GM21515 (cell line): Measurements from ENCODE around the gene NKAPL.
A peak's percentile ranks its signal among the peaks of the same experiment; 100 is the strongest.

Experiments
- ATAC-seq: cut with Tn5 transposase; IDR thresholded peaks from one replicate; pipeline ENCODE4 v1.9.1; 2021; ENCODE audit not compliant: unreplicated experiment

The NKAPL gene

DNA sequence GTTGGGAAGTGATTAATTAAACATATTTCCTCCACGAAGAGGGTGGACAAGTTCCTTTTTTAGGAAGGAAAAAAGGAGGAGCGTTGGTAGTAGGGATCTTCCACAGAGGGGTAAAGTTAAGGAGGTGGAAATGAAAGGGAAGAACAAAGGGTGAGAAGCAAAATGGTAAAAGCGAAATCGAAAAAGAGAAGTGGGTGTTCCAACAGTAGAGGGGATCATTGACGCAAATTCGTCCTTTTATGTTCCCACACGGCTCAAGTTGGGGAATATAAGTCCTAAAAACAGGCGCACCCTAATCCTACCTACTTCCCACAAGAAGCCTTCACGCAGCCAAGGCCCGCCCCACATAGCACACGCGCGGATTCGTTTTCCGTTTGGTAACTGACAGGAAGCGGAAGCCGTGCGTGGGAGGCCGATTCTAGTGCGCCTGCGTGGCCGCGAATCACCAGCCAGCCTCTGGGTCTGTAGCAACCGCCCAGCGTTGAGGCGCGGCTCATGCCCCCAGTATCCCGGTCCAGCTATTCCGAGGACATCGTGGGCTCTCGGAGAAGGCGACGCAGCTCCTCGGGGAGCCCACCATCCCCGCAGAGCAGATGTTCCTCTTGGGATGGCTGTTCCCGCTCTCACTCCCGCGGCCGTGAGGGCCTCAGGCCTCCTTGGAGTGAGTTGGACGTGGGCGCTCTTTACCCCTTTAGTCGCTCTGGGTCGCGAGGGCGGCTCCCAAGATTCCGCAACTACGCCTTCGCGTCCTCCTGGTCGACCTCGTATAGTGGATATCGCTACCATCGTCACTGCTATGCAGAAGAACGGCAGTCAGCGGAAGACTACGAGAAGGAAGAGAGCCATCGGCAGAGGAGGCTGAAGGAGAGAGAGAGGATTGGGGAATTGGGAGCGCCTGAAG, at the start of gene NKAPL:
Gene NKAPL, plus strand, starts transcription at position 421 of the 901 bp plus-strand sequence. Its CDS starts 75 bp downstream, at position 496.
- ATAC-seq = no peak

DNA sequence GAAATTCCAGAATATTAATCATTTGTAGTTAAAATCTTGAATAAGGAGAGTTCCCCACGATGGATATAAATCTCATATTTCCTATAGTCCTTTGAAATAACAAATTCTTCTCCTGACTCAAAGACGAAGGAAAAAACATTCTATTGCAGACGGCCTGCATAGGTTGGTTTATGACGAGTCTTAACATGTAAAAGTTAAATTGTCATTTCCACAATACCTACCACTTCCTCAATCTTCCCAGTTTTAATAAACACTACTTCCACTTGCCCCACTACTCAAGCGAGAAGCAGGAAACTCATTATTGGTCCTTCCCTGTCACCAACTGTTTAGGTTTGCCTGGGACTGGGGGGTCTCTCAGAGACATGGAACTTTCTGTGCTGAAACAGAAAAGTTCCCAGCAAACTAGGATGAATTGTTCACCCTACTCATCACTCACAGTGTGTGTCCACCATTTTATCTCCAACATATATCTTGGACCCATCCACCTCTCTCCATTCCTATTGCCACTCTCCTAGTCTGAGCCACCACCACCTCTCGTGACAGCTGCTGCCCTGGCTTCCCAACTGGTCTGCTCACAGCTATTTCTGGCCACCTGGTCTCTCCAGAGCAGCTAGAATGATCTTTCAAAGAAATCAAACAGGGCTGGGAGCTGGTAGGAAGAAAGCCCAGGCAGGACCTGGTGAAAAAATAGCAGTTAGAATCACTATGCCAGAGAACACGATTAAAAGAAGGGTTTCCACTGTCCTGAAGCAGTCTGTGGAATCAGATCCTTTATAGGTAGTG, 49.2 kb upstream of the NKAPL start:
- ATAC-seq = no peak

DNA sequence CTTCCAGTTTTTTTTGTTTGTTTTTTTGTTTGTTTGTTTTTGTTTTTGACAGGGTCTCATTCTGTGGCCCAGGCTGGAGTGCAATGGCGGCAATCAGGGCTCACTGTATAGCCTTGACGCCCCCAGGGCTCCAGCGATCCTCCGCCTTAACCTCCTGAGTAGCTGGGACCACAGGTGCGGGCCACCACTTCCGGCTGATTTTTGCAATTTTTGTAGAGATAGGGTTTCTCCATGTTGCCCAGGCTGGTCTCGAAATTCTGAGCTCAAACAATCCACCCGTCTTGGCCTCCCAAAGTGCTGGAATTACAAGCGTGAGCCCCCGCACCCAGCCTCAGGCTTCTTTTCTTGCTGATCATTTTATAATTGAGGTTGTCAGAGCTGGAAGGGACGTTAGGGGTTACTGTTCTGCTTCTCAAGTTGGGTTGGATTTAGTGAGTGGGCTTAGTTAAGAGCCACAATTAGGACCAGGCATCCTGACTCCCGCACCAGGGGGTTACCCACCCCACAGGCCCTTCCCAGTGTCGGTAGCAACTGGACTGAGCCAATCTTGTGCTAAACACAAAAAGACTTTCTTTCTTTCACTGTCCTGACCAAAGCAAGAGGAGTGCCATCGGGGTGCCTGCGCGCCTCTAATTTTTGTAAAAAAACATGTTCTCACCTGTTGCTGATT, 47.1 kb upstream of the NKAPL start:
- peak; percentile 17 for ATAC-seq

DNA sequence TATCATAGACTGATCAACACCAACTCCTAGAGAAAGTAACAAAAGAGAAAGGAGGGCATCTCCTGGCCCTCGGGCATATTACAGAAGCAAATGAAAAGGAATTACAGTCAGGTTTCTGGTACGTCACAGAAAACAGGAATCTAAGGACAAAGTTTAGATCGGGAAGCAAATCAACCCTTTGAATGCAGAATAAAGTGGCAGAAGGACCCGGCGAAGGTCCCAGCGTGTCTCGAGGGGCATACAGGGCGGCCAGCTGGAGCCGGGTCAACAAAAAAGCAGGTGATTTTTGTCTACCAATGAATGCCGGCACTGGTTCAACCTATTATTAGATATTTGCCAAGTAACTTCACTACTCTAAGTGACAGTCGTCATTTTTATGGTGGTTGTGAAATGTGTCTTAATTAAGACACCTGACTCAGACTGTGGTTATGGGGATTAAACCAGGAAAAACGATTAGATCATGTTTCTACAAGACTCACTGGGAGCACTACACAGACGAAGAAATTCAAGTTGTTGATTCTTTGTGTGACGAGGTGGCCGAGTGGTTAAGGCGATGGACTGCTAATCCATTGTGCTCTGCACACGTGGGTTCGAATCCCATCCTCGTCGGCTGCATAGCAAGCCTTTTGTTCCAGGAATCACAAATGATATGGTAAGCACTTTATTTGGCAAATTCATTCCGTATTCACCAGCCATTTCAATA, 46.4 kb upstream of the NKAPL start:
- ATAC-seq = peak; percentile 58

DNA sequence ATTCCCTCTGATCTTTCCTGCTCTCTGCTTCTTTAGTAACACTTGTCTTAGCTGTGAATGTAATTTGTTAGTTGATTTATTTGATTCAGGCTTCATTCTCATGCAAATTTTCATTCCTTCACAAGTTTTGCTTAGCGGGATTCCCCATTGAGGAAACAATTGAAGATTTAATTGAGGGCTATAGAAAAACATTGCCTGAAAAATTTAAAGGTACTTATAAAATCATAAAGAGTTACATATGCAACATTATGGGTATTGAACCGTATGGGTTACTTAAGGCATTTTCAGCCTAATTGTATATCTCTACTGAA, 45.9 kb upstream of the NKAPL start:
- no peak for ATAC-seq

DNA sequence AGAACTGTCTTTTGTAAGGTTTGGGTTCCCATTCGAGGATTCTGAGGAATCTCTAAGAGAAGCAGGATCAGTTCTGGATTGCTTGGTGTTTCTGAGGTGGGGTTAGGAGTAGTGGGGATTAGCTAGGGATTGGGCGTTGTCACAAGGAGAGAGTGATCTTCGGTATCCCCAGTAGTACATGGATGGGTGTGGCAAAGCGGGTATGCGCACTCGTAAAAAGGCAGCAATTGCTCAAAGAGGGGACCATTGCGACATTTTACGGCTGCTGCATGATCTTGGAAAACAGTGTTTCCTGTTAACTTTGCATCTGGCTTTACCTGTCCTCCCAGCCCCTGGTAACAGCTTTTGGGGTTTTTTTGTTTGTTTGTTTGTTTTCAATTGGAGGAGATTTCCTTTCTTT, 43.7 kb upstream of the NKAPL start:
- no peak for ATAC-seq

DNA sequence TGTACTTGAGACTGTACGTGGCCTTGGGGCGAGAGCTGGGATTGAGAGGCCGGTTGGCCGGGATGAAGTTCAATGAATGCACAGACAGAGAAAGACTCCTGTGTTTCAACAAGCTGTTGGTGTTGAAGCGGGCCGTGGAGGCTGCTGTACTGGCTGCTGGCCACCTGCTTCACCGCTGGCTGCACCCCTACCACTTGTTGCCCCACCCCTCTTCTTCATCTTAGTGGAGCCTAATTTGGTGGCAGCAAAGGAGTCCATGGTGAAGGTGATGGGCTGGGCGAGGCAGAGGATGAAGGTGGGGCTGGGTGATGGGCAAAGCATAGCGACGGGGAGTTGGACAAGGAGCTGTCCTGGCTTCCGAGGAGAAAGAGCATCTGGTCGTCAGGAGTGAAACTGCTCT, 41.2 kb upstream of the NKAPL start:
- ATAC-seq = no peak

DNA sequence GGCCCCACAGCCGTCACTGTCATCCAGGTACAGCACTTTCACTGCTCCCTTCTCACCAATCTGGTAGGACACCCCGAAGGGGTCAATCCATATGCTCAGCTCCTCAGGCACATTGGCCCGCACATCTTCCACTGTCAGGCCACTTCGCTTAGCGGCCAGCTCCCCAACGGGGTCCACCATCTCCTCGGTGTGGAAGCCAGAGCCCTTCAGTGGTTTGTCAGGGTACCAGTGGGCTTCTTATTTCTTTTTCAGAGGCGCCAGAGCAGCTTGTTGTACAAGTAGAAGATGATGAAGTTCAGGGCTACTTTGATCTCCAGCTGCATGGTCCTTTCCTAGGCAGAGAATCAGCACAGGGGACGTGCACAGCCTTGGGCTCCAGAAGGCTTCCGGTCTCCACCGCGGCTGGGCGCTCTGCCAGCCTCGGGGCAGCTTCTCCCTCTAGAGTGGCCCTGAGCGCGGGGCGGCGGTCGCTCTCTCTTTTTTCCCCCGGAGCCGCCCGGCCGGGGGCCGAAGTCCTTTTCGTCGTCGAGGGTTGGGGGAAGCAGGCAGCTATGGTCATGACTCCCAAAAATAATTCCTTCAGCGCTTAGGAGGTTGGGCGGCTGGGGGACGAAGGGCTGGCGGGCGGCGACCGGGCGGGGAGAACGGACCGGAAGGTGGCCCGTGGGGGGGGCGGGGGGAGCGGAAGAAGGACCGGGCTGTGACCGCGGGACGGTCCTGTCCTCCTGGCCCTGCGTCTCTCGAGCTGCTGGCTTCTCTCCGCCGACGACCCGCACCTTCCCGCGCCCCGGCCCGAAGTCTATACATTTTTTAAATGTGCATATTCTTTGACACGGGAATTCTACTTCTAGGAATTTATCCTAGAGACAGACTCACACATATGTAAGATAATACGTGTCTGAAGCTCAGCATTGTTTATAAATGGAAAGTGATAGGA, 40.5 kb upstream of the NKAPL start:
- peak; percentile 63 for ATAC-seq

DNA sequence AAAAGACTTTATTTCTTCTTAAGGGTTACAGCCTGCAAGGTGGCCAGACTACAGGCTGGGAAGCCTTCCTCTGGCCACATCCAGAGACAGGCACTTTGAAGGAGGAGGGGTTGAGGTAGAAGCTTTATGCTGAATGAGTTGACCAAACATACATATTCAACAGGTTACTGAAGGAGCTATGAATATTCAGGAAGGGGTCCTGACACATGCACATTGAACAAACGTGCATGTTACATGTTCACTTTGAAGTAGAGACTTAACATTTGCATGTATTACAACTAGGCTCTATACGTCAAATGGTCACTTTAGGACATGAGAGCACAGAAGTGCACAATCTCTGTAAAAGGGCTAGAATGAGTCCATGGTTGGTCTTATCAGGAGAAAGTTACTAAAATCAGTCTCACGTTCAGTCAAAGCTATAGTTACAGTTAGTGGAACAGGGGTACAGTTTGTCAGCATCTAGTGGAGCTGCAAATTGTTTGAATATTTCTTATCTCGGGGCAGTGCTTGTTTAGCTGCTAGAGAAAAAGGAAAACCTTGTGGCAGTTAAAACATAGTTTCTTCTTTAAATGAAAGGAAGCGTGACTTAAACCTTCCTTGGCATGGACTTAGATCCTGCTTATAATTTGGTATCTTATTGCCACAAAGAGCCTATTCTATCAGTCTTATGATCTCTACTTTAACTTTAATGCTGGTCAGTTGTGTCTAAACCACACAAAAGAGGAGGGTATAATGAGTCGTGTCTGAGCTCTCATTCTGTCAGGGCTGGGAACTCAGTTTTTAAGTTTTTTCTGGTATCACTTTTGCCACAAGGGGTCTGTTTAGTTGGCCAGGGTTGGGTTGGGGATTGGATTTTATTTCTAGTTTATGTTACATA, 38.6 kb upstream of the NKAPL start:
- no peak for ATAC-seq

DNA sequence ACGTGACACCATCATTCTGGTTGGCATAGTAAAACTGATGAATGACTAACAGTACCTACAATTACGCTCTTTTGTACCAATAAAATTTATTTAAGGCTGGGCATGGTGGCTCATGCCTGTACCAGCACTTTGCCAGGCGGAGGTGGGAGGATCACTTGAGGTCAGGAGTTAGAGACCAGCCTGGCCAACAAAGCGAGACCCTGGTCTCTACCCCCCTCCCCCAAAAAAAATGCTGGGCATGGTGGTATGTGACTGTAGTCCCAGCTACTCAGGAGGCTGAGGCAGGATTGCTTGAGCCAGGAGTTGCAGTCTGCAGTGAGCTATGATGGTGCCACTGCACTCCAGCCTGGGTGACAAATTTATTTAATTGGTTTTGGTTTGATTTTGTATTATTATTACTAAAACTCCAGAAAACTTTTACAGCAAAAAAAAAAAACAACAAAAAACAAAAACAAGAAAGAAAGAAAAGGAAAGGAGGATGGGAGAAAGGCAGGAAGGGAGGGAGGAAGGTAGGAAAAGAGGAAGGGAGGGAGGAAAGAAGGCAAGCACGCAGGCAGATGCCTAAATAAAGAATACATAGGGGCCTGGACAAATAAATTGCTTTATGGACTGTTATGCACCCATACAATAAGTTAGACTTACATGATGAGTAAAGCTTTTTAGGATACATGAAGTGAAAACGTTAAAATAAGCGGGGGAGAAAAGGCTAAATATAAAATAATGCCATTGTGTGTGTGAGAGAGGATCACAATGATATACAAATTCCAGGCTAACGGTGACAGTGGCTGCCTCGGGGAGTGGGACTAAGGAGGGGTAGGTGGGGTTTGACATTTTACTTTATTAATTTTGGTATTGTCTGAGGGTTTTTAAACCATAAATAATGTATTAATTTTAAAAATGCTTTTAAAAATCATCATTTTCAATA, 34.7 kb upstream of the NKAPL start:
- no peak for ATAC-seq

DNA sequence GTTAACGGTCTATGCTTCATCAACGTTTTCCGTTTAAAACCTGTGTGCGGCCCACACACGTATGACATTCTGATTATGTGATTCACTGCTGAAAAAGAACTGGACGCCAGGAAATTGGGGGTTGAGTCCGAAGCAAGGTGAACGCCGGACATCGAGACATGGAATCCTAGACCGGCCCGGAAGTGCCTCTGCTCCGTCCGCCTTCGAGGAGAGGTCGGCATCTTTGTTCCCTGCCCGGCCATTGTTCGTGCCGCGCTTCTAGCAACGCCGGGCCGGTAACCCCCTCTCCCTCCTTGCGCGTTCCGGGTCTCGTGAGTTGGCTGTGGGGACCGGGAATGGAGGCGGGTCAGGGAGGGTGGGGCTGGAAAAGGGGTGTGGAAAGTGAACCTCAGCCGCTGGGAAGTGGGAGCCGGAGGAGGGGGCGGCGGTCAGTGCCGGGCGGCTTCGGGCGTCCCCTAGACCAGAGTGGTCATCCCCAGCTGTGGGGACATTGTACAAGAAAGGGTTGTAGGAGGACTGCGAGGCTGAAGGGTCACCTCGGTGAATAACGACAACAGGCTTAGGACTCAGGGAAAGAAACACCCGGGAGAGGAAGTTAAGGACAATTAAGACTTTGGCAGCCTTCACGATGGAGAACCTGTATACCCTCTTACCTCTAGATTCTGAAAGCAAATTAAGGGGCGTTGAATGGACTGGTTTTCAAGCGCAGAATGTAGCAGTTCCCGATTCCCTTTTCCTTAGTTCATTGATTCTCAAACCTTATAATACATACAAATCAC, 33.9 kb upstream of the NKAPL start, which contains the start of gene ZSCAN9:
Gene ZSCAN9, plus strand, starts transcription at position 220 of the 779 bp plus-strand sequence. CDS start 1,810 bp downstream, outside the sequence.
- peak; percentile 82 for ATAC-seq

DNA sequence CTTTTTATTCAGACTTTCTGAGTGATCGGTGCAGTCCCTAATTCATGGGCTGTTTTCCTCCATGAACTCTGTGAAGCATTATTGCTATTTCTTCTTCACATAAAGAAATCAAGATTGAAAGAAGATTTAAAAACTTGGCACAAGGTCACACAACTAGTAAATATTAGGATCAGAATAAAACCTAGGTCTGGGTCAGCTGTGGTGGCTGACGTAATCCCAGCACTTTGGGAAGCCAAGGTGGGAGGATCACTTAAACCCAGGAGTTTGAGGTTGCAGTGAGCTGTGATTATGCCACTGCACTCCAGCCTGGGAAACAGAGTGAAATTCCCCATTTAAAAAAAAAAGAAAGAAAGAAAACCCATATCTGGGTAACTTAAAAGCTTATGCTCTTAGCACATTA, 32.6 kb upstream of the NKAPL start:
- ATAC-seq = no peak

DNA sequence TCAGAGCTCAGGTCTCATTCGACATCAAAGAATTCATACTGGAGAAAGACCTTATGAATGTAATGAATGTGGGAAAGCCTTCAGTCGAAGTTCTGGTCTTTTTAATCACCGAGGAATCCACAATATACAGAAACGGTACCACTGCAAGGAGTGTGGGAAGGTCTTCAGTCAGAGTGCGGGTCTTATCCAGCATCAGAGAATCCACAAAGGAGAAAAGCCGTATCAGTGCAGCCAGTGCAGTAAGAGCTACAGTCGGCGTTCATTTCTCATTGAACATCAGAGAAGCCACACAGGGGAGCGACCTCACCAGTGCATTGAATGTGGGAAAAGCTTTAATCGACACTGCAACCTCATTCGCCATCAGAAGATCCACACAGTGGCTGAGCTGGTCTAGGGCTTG, 26.3 kb upstream of the NKAPL start:
- no peak for ATAC-seq

DNA sequence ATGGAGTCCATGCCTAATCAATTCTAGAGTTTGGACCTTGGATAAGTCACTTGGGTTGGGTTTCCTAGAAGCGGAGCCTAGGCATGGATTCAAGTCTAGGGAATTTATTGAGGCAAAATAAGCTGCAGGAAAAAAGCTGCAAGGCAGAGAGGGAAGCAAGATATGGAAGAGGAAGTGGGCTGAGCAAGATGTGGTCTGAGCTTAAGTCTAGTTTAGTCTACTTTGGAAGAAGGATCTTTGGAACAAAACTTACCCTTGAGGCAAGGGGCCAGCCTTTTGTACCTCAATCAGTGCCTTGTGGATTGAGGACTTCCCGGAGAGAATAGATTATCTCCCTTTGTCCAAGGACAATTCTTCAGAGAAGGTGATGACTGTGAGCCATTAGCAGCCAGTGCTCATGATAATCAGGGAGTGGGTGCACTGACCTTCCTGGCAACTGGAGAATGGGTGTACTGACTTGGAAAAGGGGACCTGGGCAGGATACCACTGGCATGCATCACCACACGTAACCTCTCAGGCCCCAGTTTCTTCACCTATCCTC, 23.1 kb upstream of the NKAPL start:
- ATAC-seq = no peak

DNA sequence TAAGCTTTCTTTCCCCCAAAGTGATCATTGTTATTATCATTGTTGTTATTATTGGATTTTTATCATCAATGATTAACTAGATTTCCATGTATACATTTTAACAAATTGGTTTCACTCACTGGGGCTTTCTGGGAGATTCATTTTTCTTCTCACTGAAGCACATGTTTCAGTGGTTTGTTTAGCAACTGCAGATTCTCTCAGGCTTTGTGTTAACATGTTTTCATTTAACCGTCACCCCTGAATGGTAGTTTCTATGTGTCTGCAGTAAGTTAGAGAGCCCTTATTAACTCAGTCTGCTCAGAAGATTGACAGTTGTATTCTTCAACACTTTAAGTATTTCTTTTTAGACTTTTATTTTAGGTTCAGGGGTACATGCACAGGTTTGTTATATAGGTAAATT, 19.5 kb upstream of the NKAPL start:
- ATAC-seq = peak; percentile 55

DNA sequence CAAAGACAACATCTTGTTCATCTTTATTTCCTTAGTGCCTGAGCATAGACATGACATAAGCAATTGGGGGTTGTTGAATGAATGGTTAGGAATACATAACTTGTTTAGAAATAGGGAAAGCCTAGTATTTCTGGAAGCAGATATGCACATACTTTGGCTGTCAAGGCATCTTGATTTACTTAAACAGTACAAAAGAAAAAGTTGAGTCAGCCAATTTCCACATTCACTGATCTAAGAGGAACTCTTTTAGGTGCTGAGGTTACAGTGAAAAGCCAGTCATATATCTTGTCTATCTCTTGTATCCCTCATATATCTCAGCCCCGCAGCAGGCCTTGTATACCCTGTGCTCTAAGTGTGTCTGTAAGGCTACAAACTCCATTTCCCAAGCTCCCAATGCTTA, 18.6 kb upstream of the NKAPL start:
- ATAC-seq = no peak

DNA sequence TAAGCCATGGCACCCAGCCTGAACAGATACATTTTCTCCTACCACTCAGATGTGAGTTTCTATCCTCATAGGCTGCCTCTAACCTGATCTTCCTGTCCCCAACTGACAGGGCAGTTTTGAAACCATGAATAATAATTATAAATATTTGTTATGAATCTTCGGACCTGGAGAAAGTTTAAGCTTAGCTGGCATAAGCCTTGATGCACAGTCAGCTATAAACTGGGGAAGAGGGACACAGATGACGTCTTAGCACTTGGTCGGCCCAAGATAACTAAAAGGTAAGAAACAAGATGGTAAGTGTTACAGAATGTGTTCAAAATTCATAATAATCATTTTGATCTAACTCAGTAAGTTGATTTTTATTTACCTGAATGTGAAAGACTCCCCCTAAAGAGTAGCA, 15.2 kb upstream of the NKAPL start:
- ATAC-seq = no peak
